ENCODE measurements around the gene IP6K1.
"Not testable (repeated sequence)": the region's sequence is repeated elsewhere in the genome, so short reads cannot be mapped to it uniquely, and the experiment has no call there.

The IP6K1 gene

GRCh38 chr3:49689046-49689907 lies 97.1 kb downstream of the IP6K1 start, which contains the start of the genes MST1 and RNF123:
Gene MST1 (minus strand): TSS chr3:49689474. CDS start chr3:49688691, 783 bp downstream.
Gene RNF123 (plus strand): TSS chr3:49689557. CDS start chr3:49691166, 1,609 bp downstream.
- peak; percentile 81 to 89 (median 85) for DNase-seq (ENCODE audit: low read depth in 3 of 3)

DNA sequence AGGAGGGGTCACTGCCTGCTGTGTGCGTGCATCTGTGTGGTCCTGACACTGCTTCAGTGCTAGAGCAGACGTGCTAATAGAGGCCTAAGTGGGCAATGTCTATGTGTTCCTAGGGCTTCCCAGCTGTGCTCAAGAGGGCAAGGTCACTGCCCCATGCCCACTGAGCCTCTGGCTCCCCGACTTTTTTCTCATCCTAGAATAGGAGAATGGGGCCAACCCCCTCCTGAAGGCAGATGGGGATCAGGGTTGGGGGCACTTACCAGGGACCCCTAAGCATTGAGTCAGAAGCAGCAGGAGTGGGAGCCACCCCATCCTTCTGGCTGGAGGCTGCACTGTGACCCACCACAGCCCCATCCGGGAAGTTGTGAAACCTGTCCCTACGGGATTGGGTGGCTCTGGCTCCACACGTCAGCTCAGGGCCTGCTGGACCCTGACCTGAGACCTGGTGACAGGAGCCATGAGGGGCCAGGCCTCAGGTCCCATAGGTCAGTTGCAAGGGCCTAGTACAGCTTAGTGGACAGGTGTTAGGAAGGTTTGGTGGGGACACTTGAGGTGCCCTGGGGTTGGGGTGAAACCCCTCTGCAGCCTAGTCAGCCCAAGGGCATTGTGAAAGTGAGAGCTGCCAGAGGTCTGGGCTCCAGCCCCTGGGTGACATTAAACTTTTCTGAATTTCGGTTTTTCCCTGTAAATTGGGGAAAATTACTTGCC lies 97.8 kb downstream of the IP6K1 start:
- DNase-seq (ENCODE audit: low read depth in 3 of 3), result not testable (repeated sequence)

DNA sequence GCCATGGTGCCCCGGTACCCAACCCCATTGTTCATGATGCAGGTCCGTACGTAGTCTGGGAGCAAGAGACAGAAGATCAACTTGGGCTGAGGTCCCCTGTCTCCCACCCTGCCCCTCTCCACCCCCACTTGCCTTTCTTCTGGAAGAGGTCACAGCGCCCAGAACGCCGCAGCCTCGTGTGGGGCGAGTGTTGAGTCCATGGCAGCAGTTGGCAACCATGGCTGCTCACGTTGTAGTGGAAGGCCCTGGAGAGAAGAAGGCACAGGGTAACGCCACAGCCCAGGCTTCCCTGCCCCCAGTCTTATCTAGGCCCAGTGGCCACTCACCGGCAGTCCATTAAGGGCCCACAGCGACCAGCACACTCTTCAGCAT lies 98.9 kb downstream of the IP6K1 start:
- not testable (repeated sequence) for DNase-seq (ENCODE audit: low read depth in 3 of 3)

- not testable (repeated sequence) for DNase-seq (ENCODE audit: low read depth in 3 of 3)
These were observed 99.4 kb downstream of the IP6K1 start for GRCh38 chr3:49686769-49687423.

DNA sequence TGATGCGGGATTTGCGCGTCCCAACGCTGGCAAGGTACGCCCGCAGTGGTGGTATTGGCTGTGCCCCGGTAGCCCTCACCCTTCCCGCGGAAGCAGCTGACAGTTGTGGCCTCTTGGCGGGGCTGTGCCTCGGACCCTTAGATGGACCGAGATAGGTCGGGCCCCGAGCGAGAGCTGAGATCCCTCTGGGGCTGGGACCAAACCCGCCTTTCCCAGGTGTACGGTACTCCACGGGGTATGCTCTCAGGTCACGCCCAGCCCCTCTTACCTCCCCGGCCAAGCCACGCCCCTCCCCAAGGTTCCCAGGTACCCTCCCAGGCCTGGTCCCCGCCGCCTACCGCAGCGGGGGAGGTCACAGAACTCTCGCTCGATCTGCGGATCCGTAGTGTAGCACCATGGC lies 100.0 kb downstream of the IP6K1 start:
- DNase-seq (ENCODE audit: low read depth in 3 of 3), result not testable (repeated sequence)

DNA sequence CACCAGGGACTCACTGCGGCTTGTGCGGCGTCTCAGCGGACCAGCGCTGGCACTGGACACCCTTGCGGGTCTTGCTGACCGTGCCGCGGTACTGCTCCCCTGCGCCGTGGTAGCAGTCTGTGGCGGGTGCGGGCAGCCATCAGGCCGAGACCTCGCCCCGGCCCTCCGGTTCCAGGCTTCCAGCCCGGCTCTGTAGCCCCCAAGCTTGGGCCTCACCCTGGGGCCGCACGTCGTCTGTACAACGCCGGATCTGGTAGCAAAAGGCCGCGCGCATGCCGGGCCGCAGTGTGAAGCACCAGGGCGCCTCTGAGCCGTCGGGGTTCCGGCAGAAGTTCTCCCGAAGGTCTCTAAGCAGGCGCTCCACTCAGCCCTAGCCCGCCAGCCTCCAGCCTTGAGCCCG lies 100.5 kb downstream of the IP6K1 start:
- not testable (repeated sequence) for DNase-seq (ENCODE audit: low read depth in 3 of 3)

GRCh38 chr3:49685103-49685502 lies 101.2 kb downstream of the IP6K1 start:
- DNase-seq (ENCODE audit: low read depth in 3 of 3), result not testable (repeated sequence)

GRCh38 chr3:49684453-49684852 lies 101.9 kb downstream of the IP6K1 start:
- DNase-seq (ENCODE audit: low read depth in 3 of 3), result not testable (repeated sequence)

- no peak for DNase-seq (ENCODE audit: low read depth in 3 of 3)
These were observed 103.2 kb downstream of the IP6K1 start for GRCh38 chr3:49683162-49683561.

- DNase-seq (ENCODE audit: low read depth in 3 of 3), result no peak
These were observed 104.8 kb downstream of the IP6K1 start for GRCh38 chr3:49681543-49681942.

GRCh38 chr3:49681232-49681522 lies 105.2 kb downstream of the IP6K1 start:
- no peak for DNase-seq (ENCODE audit: low read depth in 3 of 3)

- DNase-seq (ENCODE audit: low read depth in 3 of 3), result no peak
These were observed 105.7 kb downstream of the IP6K1 start for GRCh38 chr3:49680493-49681231.

DNA sequence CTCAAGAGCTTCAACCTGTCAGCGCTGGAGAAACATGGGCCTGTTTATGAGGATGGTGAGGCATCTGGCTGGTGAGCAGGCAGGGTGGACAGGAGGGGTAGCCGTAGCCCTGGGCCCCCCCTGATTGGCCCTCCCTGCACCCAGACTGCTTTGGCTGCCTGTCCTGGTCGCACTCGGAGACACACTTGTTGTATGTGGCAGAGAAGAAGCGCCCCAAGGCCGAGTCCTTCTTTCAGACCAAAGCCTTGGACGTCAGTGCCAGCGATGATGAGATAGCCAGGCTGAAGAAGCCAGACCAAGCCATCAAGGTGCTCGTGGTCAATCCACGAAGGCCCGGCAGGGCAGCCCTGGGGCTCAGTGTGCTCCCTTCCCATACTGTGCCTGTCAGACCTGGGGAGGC lies 110.4 kb downstream of the IP6K1 start:
- DNase-seq (ENCODE audit: low read depth in 3 of 3), result no peak

- peak in 1 of 3 experiments; percentile 33 for DNase-seq (ENCODE audit: low read depth in 3 of 3)
These were observed 111.8 kb downstream of the IP6K1 start for GRCh38 chr3:49674497-49674983.
